ENCODE measurements around the gene ZNF622. TPM values are rescaled to one million over a fixed set of nuclear protein-coding genes. Genes with fewer than 3 reads are reported as not detected.
A peak's percentile ranks its signal among the peaks of the same experiment; 100 is the strongest.
"Not testable (repeated sequence)": the region's sequence is repeated elsewhere in the genome, so short reads cannot be mapped to it uniquely, and the experiment has no call there.

Gene ZNF622
- polyA plus RNA-seq, 4 donors = 20.9 to 26.3 (median 24.5) TPM

GRCh38 chr5:16436065-16436682 is 29.4 kb downstream of the ZNF622 start:
- not testable (repeated sequence) for DNase-seq (ENCODE audit: low read depth in 4 of 4, low spot score in 3 of 4)

GRCh38 chr5:16431490-16431889 is 34.1 kb downstream of the ZNF622 start:
- DNase-seq (ENCODE audit: low read depth in 4 of 4, low spot score in 3 of 4) = no peak

- no peak for DNase-seq (ENCODE audit: low read depth in 4 of 4, low spot score in 3 of 4)
These were observed 35.1 kb downstream of the ZNF622 start for GRCh38 chr5:16430349-16431089.

GRCh38 chr5:16428359-16428758 is 37.2 kb downstream of the ZNF622 start:
- DNase-seq (ENCODE audit: low read depth in 4 of 4, low spot score in 3 of 4) = no peak

GRCh38 chr5:16427587-16427986 is 38.0 kb downstream of the ZNF622 start:
- peak; percentile 18 to 71 (median 46) for DNase-seq (ENCODE audit: low read depth in 4 of 4, low spot score in 3 of 4)

GRCh38 chr5:16418471-16418922 is 47.1 kb downstream of the ZNF622 start:
- DNase-seq (ENCODE audit: low read depth in 4 of 4, low spot score in 3 of 4) = no peak

GRCh38 chr5:16417398-16418074 is 48.1 kb downstream of the ZNF622 start:
- DNase-seq (ENCODE audit: low read depth in 4 of 4, low spot score in 3 of 4) = no peak

GRCh38 chr5:16414861-16415260 is 50.7 kb downstream of the ZNF622 start:
- DNase-seq (ENCODE audit: low read depth in 4 of 4, low spot score in 3 of 4) = no peak

GRCh38 chr5:16413166-16413860 is 52.3 kb downstream of the ZNF622 start:
- DNase-seq (ENCODE audit: low read depth in 4 of 4, low spot score in 3 of 4) = no peak

GRCh38 chr5:16412556-16412955 is 53.0 kb downstream of the ZNF622 start:
- no peak for DNase-seq (ENCODE audit: low read depth in 4 of 4, low spot score in 3 of 4)

GRCh38 chr5:16411741-16412455 is 53.7 kb downstream of the ZNF622 start:
- DNase-seq (ENCODE audit: low read depth in 4 of 4, low spot score in 3 of 4) = no peak

GRCh38 chr5:16411235-16411634 is 54.4 kb downstream of the ZNF622 start:
- DNase-seq (ENCODE audit: low read depth in 4 of 4, low spot score in 3 of 4) = no peak

GRCh38 chr5:16410338-16410737 is 55.3 kb downstream of the ZNF622 start:
- no peak for DNase-seq (ENCODE audit: low read depth in 4 of 4, low spot score in 3 of 4)

- no peak for DNase-seq (ENCODE audit: low read depth in 4 of 4, low spot score in 3 of 4)
These were observed 59.0 kb downstream of the ZNF622 start for GRCh38 chr5:16406630-16407029.

- no peak for DNase-seq (ENCODE audit: low read depth in 4 of 4, low spot score in 3 of 4)
These were observed 59.6 kb downstream of the ZNF622 start for GRCh38 chr5:16406023-16406422.

Other genes starting within 250 kb of the ZNF622 start
- 10 to 100 TPM in 3 of 4 donors, 1 to 10 TPM in 1; 8.3 to 48.3 (median 38.2) TPM for gene RETREG1, start 151.2 kb upstream of the ZNF622 start, polyA plus RNA-seq (ENCODE audit: insufficient read length in 4 of 4)